SKM-1 (cell line): Measurements from ENCODE around the gene ITIH5.
"Not testable (repeated sequence)": the region's sequence is repeated elsewhere in the genome, so short reads cannot be mapped to it uniquely, and the experiment has no call there.

Experiments used
- DNase-seq: peaks from one replicate; lab custom pipeline; 2025; ENCODE audit not compliant: unreplicated experiment; lab: John Stamatoyannopoulos, UW

Gene ITIH5

GRCh38 chr10:7689591-7689990, 22.8 kb upstream of the ITIH5 start:
- DNase-seq = no peak

GRCh38 chr10:7687228-7687907, 20.6 kb upstream of the ITIH5 start:
- DNase-seq = peak; percentile 42

- no peak for DNase-seq
Measured at GRCh38 chr10:7686351-7687171, 19.8 kb upstream of the ITIH5 start.

DNA sequence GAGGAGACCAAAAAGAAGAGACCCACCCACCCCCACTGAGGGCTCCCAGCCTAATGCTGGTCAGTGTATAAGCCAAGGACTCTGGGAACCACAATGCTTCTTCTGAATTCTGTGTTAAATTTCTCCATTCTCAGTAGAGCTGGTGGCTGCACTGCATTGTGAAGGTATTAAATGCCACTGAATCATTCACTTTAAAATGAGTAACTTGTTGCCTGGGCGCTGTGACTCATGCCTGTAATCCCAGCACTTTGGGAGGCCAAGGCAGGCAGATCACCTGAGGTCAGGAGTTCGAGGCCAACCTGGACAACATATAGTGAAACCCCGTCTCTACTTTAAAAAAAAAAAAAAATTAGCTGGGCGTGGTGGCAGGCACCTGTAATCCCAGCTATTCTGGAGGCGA, 13.3 kb upstream of the ITIH5 start:
- DNase-seq = not testable (repeated sequence)

GRCh38 chr10:7679256-7679655, 12.5 kb upstream of the ITIH5 start:
- DNase-seq = no peak

DNA sequence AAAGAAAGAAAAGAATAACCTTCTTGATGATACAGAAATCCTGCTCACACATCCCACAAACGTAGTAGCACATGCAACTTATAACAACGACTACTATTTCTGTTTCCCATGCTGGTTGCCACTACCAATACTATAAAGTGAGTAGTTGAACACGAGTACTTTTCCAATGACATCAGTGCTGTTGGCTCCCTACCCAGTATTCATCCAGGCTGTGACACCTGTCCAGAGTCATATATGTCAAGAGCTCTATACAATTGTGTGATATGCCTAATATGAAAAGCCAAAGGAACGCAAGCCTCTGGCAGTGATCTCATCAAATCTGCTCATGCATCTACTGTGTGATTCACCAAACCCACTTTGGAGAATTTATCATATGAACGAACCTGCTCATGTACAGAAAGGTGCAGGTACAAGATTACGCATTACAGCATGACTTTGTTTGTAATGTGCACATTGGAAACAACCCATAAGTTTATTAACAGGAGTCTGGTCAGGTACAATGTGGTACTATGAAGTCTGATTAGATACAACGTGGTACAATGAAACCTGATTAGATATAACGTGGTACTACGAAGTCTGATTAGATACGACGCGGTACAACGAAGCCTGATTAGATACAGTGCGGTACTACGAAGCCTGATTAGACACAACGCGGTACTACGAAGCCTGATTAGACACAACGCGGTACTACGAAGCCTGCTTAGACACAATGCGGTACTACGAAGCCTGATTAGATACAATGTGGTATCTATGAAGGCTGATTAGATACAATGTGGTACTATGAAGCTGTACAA, 5.8 kb upstream of the ITIH5 start:
- DNase-seq = no peak

DNA sequence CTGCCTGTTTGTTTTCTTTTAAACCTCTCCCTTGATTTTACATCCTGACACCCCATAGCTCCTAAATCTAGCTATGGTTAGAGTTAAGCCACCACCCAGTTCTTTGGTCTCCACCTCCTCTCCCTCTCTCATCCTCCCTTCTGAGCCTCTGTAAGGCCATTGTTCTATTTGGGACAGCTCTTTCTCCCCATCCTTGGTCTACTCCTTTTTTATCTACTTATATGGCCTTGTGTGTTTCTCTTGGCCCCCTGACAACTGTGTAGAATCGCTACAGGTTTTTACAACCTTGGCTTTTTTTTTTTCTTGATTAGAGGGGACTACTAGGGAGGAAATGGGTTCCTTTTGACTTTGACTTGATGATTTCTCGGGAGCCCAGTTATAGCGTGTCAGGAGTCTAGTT, 3.4 kb upstream of the ITIH5 start:
- no peak for DNase-seq

DNA sequence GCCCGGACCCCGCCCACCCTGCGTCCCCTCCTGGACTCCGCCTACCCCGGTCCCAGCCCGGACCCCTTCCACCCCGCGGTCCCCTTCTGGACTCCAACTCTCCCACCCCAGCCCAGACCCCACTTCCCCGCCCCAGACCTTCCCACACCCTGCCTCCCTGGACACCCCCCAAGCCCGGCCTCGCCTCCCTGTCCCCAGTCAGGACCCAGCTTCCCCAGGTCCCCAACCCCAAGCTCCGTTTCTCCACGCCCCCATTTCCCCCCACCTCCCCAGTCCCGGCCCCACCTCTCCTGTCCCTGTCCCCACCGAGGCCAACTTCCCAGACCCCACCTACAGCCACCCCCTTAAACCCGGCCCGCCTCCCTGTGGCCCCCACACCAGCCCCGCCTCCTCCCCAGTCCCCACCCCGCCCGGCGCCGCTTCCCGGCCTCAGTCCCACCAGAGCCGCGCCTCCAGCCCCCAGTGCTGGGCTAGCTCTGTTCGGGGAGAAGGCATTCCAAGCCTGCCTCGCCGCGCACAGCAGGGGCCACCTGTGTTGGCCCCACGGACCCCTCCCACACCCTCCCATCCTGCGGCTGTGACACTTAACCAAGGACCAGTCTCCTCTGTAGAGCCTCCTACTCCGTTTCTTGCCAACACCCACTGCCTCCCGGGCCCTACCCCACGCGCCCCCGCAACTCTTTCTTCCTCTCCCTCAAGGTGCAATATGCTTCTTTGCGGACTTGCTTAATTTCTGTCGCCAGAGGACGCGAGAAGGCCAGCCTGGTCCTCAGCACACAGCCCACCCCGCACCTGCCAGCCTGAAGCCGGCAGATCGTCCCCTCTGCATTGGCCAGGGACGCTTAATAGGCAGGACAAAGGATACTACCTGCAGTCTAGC, 736 bp upstream of the ITIH5 start:
- DNase-seq = no peak

DNA sequence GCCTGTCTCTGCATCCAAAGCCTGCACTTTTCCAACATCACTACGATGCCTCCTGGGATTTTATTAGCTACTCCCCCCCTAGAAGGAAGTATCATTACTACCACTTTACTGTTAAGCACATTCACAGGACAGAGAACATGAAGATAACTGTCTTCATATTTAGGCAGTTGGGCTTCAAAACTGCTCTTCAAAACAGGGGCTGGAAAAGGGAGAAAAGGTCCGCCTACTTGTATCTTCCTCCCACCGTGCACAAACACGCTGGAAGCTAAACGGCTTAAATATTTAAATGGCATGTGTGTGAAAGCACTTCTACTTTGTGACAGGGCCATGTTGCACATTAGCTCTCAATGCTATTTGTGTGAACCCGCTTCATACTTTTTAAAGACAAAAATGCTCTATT, 999 bp downstream of the ITIH5 start:
- DNase-seq = no peak

GRCh38 chr10:7664707-7665106, 2.1 kb downstream of the ITIH5 start:
- DNase-seq = no peak

DNA sequence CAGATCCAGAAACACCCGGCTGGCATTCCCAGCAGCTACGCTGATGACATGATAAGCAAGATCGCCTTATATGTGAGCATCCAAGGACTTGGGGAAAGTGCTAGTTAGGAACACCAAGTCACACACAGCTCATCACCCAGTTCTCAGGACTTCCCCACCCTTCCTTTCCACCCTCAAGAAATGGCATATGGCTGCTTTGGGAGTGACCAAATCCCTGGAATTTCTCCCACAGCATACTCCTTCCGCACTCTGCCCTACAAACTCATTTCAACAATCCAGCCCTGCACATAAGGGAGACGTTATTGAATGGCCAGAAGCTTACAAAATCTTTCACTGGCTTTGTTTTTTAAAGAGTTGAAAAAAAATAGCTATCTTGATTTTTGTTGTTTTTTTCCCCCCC, 4.2 kb downstream of the ITIH5 start:
- DNase-seq = no peak

DNA sequence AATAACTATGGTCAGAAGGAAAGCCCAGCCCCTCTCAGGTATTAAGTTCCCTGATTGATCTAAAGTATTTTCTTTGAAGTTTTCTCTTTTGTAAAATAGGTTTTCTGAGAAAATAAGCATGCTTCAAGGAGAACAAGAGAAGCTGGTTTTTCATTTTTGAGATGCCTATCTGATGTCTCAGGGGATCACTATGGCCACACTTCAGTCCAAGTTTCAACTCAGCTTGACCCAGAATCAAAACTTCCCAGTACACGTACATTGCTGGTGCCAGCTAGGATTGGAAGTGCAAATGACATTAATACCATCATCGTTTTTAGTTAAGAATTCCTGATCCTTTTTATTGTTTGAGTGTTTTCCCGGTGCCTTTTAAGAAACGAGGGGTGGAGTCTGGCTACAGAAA, 7.2 kb downstream of the ITIH5 start:
- no peak for DNase-seq

DNA sequence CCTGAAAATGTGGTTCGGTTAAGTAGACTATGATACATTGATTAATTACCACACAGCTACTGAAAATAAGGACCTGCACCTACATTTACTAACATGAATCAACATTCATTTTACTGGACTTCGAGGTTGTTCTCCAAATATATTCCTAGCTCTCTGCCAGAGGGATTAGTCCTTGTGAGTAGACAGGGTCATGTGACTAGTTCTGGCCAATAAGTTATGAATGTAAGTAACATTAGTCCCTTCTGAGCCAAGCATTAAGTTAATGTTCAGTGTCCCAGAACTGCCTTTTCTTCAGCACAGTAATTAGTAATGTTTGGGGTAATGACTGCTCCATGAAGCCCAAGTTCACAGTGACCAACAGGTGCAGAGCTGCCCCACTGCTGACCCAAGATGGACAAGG, 9.2 kb downstream of the ITIH5 start:
- DNase-seq = no peak

- not testable (repeated sequence) for DNase-seq
Measured at GRCh38 chr10:7657079-7657478, 9.7 kb downstream of the ITIH5 start.

DNA sequence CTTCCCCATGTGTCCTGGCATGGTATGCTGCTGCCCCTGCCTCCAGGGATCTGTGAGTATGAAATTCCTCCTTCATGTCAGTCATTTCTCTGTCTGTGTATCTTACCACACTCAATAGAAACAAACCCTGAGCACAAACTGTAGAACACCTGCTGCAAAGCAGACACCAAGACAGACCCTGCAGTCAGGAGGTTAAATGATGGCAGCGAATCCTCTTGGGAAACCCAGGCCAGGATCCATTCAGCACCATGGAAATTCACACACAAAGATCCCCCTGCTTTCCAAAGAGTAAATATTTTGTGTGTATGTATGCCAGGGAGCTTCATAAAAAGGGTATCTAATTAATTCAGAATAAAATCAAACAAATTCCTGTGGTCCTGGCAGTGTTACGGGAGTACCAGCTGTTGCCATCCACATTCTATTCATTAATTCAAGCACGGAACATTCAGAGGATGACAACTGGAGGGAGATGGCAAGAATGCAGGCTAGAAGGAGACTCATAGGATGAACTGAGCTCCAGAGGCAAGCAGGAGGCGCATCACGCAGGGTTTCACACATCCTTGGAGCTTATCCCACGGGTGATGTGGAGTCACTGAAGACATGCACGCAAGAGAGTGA, 14.8 kb downstream of the ITIH5 start:
- no peak for DNase-seq

DNA sequence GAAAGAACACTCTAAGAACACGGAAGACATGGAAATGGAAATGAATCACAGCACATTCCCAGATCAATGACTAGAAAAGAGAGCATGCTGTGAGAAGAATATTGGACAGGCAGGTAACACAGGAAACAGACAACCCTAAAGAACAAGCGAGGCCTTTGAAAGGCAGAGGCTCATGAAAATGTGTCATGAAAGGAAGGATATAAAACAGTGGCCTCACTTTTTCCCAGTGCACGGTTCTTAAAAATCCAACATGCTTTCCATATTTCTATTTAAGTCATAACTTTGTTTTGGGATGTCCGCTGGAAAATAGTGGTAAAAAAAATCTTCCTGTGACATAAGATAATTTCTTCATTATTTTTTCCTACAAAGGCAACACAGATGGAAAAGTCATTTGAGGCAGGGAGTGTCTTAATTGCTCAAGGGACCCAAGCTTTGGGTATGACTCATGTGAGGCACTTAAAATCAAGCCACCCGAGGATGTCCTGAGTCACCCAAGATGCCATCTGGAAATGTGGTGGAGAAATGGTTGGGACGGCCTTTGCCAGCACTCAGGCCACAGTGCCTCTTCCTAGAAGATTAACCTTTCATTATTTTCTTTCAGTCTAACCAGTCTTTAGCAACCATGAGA, 17.0 kb downstream of the ITIH5 start:
- no peak for DNase-seq

GRCh38 chr10:7647062-7647664, 19.6 kb downstream of the ITIH5 start:
- DNase-seq = no peak

GRCh38 chr10:7642491-7643011, 24.2 kb downstream of the ITIH5 start:
- no peak for DNase-seq

GRCh38 chr10:7635408-7636125, 31.2 kb downstream of the ITIH5 start:
- DNase-seq = no peak
